ENCODE measurements around the gene SPHK2.
A peak's percentile ranks its signal among the peaks of the same experiment; 100 is the strongest.

The SPHK2 gene

GRCh38 chr19:48659768-48660167, 40.5 kb downstream of the SPHK2 start:
- DNase-seq, result no peak
- no peak for TF ChIP-seq EZH2 (IDR thresholded peaks at IDR 0.05; ENCODE audit: borderline replicate concordance, low read depth, low read length, severe bottlenecking)
- TF ChIP-seq, protein P1, sequence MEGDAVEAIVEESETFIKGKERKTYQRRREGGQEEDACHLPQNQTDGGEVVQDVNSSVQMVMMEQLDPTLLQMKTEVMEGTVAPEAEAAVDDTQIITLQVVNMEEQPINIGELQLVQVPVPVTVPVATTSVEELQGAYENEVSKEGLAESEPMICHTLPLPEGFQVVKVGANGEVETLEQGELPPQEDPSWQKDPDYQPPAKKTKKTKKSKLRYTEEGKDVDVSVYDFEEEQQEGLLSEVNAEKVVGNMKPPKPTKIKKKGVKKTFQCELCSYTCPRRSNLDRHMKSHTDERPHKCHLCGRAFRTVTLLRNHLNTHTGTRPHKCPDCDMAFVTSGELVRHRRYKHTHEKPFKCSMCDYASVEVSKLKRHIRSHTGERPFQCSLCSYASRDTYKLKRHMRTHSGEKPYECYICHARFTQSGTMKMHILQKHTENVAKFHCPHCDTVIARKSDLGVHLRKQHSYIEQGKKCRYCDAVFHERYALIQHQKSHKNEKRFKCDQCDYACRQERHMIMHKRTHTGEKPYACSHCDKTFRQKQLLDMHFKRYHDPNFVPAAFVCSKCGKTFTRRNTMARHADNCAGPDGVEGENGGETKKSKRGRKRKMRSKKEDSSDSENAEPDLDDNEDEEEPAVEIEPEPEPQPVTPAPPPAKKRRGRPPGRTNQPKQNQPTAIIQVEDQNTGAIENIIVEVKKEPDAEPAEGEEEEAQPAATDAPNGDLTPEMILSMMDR (IDR thresholded peaks at IDR 0.05; ENCODE audit: borderline replicate concordance, extremely low read depth, low read length, poor library complexity, severe bottlenecking), result no peak
- H3K9me3 ChIP-seq (ENCODE audit: insufficient read depth, low read length, severe bottlenecking), result no peaks in the 10 kb centered on the region
- H3K4me2 ChIP-seq (ENCODE audit: insufficient read depth, low read length), result no peak overlapping the region
- no peak overlapping the region for H3K4me3 ChIP-seq (ENCODE audit: low read depth in 1 of 2, low read length in 2 of 2)
- no peaks in the 10 kb centered on the region for H3K27me3 ChIP-seq (ENCODE audit: insufficient read depth, low read length, poor library complexity)
- H3K27ac ChIP-seq (ENCODE audit: low read length), result no peak overlapping the region
- no peak for ATAC-seq (ENCODE audit: insufficient read depth, low read depth)
- no peaks in the 10 kb centered on the region for H3K79me2 ChIP-seq (ENCODE audit: insufficient read depth, low read length)
- H2AFZ ChIP-seq (ENCODE audit: low read depth, low read length), result no peak overlapping the region
- no peaks in the 10 kb centered on the region for H3K36me3 ChIP-seq (ENCODE audit: insufficient read depth, low read length)
- H3K4me1 ChIP-seq (ENCODE audit: insufficient read depth, low read length), result peaks cover 21% of the 10 kb centered on the region
- no peak overlapping the region for H3K9ac ChIP-seq (ENCODE audit: low read depth, low read length)
- H4K20me1 ChIP-seq (ENCODE audit: insufficient read depth, low read length), result no peaks in the 10 kb centered on the region

DNA sequence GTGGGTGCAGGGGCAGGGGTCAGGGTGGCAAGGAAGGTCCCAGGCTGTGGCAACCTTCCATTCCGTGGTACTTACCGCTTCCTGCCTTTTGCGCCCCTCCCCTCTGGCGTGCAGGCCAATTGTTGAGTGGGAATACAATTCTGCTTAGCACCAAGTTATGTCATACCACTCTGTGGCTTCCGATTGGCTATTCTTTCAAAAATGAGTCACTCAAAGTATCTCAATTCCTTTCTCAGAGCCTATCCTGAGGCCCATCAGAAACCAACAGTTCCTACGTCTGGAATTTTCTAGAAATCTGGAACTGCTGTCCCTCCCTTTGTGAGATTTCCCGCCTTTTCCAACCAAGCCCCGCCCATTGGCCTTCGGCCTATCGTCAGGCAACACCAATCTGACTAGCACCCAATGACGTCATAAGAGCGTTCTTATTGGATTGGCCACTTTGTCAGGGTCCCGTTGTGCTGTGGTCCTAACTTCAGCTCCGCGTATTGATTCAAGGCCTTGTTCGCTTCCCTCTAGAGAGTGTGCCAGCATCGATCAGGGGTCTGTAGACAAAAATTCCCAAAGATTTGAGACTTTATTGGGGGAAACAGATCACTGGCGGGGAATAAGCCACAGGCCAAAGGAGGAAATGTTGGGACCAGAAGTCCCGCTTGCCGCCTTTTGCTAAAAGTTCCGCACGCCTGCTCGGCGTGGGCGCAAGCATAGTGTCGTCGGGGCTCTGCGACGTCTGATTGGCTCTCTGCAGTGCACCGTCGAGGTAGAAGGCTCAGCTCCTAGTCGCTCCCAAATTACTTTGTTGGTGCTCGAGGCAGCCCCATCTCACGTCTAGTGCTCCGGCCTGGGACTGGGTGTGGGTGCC, 41.8 kb downstream of the SPHK2 start:
- peak overlapping the region; percentile 61 for H3K4me2 ChIP-seq (ENCODE audit: insufficient read depth, low read length)
- peak; percentile 95 for ATAC-seq (ENCODE audit: insufficient read depth, low read depth)
- TF ChIP-seq EZH2 (IDR thresholded peaks at IDR 0.05; ENCODE audit: borderline replicate concordance, low read depth, low read length, severe bottlenecking), result no peak
- TF ChIP-seq, protein P1 (IDR thresholded peaks at IDR 0.05; ENCODE audit: borderline replicate concordance, extremely low read depth, low read length, poor library complexity, severe bottlenecking), result no peak
- no peaks in the 10 kb centered on the region for H3K27me3 ChIP-seq (ENCODE audit: insufficient read depth, low read length, poor library complexity)
- H2AFZ ChIP-seq (ENCODE audit: low read depth, low read length), result peak overlapping the region; percentile 84
- DNase-seq, result peak; percentile 94
- H3K9me3 ChIP-seq (ENCODE audit: insufficient read depth, low read length, severe bottlenecking), result no peaks in the 10 kb centered on the region
- H3K27ac ChIP-seq (ENCODE audit: low read length), result peak overlapping the region; percentile 78
- no peaks in the 10 kb centered on the region for H3K79me2 ChIP-seq (ENCODE audit: insufficient read depth, low read length)
- H3K9ac ChIP-seq (ENCODE audit: low read depth, low read length), result peak overlapping the region; percentile 39
- no peaks in the 10 kb centered on the region for H3K36me3 ChIP-seq (ENCODE audit: insufficient read depth, low read length)
- H3K4me1 ChIP-seq (ENCODE audit: insufficient read depth, low read length), result peaks cover 20% of the 10 kb centered on the region
- H4K20me1 ChIP-seq (ENCODE audit: insufficient read depth, low read length), result no peaks in the 10 kb centered on the region
- peak overlapping the region in 1 of 2 experiments; percentile 39; a peak in 2 of 4 replicates for H3K4me3 ChIP-seq (ENCODE audit: low read depth in 1 of 2, low read length in 2 of 2)

GRCh38 chr19:48661711-48662090, 42.4 kb downstream of the SPHK2 start:
- peak overlapping the region; percentile 84 for H2AFZ ChIP-seq (ENCODE audit: low read depth, low read length)
- peaks cover 20% of the 10 kb centered on the region for H3K4me1 ChIP-seq (ENCODE audit: insufficient read depth, low read length)
- no peaks in the 10 kb centered on the region for H3K27me3 ChIP-seq (ENCODE audit: insufficient read depth, low read length, poor library complexity)
- peak overlapping the region; percentile 39 for H3K9ac ChIP-seq (ENCODE audit: low read depth, low read length)
- no peaks in the 10 kb centered on the region for H3K36me3 ChIP-seq (ENCODE audit: insufficient read depth, low read length)
- peak overlapping the region; percentile 61 for H3K4me2 ChIP-seq (ENCODE audit: insufficient read depth, low read length)
- DNase-seq, result no peak
- no peaks in the 10 kb centered on the region for H3K79me2 ChIP-seq (ENCODE audit: insufficient read depth, low read length)
- no peak for ATAC-seq (ENCODE audit: insufficient read depth, low read depth)
- H3K27ac ChIP-seq (ENCODE audit: low read length), result peak overlapping the region; percentile 78
- no peaks in the 10 kb centered on the region for H4K20me1 ChIP-seq (ENCODE audit: insufficient read depth, low read length)
- TF ChIP-seq, protein P1 (IDR thresholded peaks at IDR 0.05; ENCODE audit: borderline replicate concordance, extremely low read depth, low read length, poor library complexity, severe bottlenecking), result no peak
- TF ChIP-seq EZH2 (IDR thresholded peaks at IDR 0.05; ENCODE audit: borderline replicate concordance, low read depth, low read length, severe bottlenecking), result no peak
- no peaks in the 10 kb centered on the region for H3K9me3 ChIP-seq (ENCODE audit: insufficient read depth, low read length, severe bottlenecking)
- H3K4me3 ChIP-seq (ENCODE audit: low read depth in 1 of 2, low read length in 2 of 2), result peak overlapping the region in 1 of 2 experiments; percentile 39; a peak in 1 of 4 replicates

All from DND-41 (cell line).